Keratinocyte (primary cell): Measurements from ENCODE around the gene CHTOP. TPM values are rescaled to one million over a fixed set of nuclear protein-coding genes. Genes with fewer than 3 reads are reported as not detected.

Experiments
- DNase-seq: peaks from one replicate; pipeline ENCODE4 v3.0.0-alpha.2; 2011; ENCODE audit warnings: low read depth, missing footprints, low spot score
- FAIRE-seq: peaks from 2 replicates; lab custom pipeline; 2011; peaks lifted over from hg19 to GRCh38; lab: Jason Lieb, UNC
- H2AFZ ChIP-seq: 2 replicates; pipeline ENCODE4 v1.6.0; 2012; ENCODE audit warnings: low read length, control low read depth, inconsistent platforms; ENCODE audit not compliant: control insufficient read depth
- H3K27ac ChIP-seq: 2 replicates; pipeline ENCODE4 v1.5.1; 2011; ENCODE audit warnings: low read length; ENCODE audit not compliant: control insufficient read depth, insufficient read depth
- H3K27me3 ChIP-seq: 3 replicates; pipeline ENCODE4 v1.6.0; 2011; ENCODE audit warnings: low read length; ENCODE audit not compliant: control insufficient read depth, insufficient read depth; ENCODE audit errors: extremely low read depth
- H3K36me3 ChIP-seq, 2 experiments: 2 replicates in 1 of 2; 3 replicates in 1 of 2; pipeline ENCODE4 v1.5.1; 2011; ENCODE audit warnings: low read length in 2 of 2, mild to moderate bottlenecking in 1 of 2; ENCODE audit not compliant: control insufficient read depth in 2 of 2, insufficient read depth in 2 of 2; ENCODE audit errors: extremely low read depth in 1 of 2
- H3K4me1 ChIP-seq: 3 replicates; pipeline ENCODE4 v1.5.1; 2011; ENCODE audit warnings: low read length; ENCODE audit not compliant: control insufficient read depth, insufficient read depth; ENCODE audit errors: extremely low read depth
- H3K4me2 ChIP-seq: 3 replicates; pipeline ENCODE4 v1.6.0; 2011; ENCODE audit warnings: low read depth, low read length; ENCODE audit not compliant: control insufficient read depth, insufficient read depth; ENCODE audit errors: extremely low read depth
- H3K4me3 ChIP-seq, 3 experiments: fragments of 200-600 bp in 1 of 3; sonication (generic) in 1 of 3; 2 replicates in 2 of 3; 3 replicates in 1 of 3; pipeline ENCODE4 v1.5.1; 2011 to 2016; ENCODE audit warnings: low read length in 3 of 3, mild to moderate bottlenecking in 3 of 3, control low read depth in 2 of 3, inconsistent platforms in 1 of 3, low read depth in 1 of 3, mixed read lengths in 1 of 3, mixed run types in 1 of 3, moderate library complexity in 1 of 3; ENCODE audit not compliant: control insufficient read depth in 2 of 3, insufficient read depth in 2 of 3; ENCODE audit errors: extremely low read depth in 1 of 3
- H3K79me2 ChIP-seq: 2 replicates; pipeline ENCODE4 v1.6.0; 2012; ENCODE audit warnings: low read length; ENCODE audit not compliant: control insufficient read depth, insufficient read depth
- H3K9ac ChIP-seq: 3 replicates; pipeline ENCODE4 v1.6.0; 2011; ENCODE audit warnings: low read length; ENCODE audit not compliant: control insufficient read depth, insufficient read depth; ENCODE audit errors: extremely low read depth
- H3K9me1 ChIP-seq: 3 replicates; pipeline ENCODE4 v1.6.0; 2011; ENCODE audit warnings: low read length; ENCODE audit not compliant: control insufficient read depth, insufficient read depth; ENCODE audit errors: extremely low read depth
- H3K9me3 ChIP-seq: 2 replicates; pipeline ENCODE4 v1.5.1; 2012; ENCODE audit warnings: low read depth, low read length; ENCODE audit not compliant: control insufficient read depth
- H4K20me1 ChIP-seq: 3 replicates; pipeline ENCODE4 v1.6.0; 2011; ENCODE audit warnings: low read length; ENCODE audit not compliant: control insufficient read depth, insufficient read depth; ENCODE audit errors: extremely low read depth
- EZH2 ChIP-seq: IDR thresholded peaks from one replicate; pipeline ENCODE4 v1.6.1; 2012; ENCODE audit warnings: inconsistent platforms, mild to moderate bottlenecking, low read length, moderate library complexity
- dilution Hi-C: fragments of 300-500 bp; cut with MboI; formaldehyde crosslinking; loops from one replicate; pipeline ENCODE4 v1.7.0; 2020; ENCODE audit warnings: low sequenced_read_pairs; ENCODE audit not compliant: extremely low pct_ligation_motif_present
- polyA plus RNA-seq, 5 experiments: library from polyadenylated mRNA; depleted of rRNA in 3 of 5; stranded (reverse) in 3 of 5; stranded (forward) in 1 of 5; unstranded in 1 of 5; fragments of >200 nt; gene quantifications; 1 replicate in 1 of 5; 2 replicates in 3 of 5; 3 replicates in 1 of 5; pipeline versions ENCODE4 v1.2.1 to v1.2.3, GENCODE V29; 2011 to 2012; ENCODE audit warnings: missing spikeins in 2 of 5, low read depth in 1 of 5, low replicate concordance in 1 of 5
- TF ChIP-seq, protein P1 (sequence below), 3 experiments: IDR thresholded peaks in 1 of 3; conservative IDR thresholded peaks in 1 of 3; optimal IDR thresholded peaks in 1 of 3; 2 replicates in 2 of 3; 3 replicates in 1 of 3; pipeline versions ENCODE3 to v1.5.1; 2011; ENCODE audit warnings: low read length in 3 of 3, mild to moderate bottlenecking in 3 of 3, moderate library complexity in 2 of 3, control low read depth in 1 of 3, inconsistent platforms in 1 of 3; ENCODE audit not compliant: insufficient read depth in 2 of 3; ENCODE audit errors: extremely low read depth in 1 of 3

CHTOP gene
- polyA plus RNA-seq, 1 donor (not counting 4 experiments of a cell fraction or from before 2014, with no cell fraction given): 68.6 TPM

DNA sequence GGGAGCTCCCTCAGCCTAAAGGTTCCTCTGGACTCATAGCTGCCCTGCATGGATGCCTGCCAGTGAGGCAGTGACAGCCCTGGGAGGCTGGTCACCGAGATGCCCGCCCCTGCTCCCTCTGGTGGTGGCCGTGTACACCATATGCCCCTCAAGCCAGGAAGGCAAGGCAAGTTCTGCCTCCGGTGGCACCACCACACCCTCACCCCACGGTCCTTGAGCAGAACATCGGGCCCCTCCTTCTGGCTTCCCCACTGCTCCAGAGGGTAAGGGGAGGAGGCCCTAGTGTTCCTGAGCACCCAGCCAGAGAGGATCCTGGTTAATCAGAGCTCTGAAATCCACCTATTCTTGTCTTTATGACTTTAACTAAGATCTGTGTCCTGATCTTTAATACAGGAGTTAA is 16.2 kb upstream of the CHTOP start:
- DNase-seq (no peak), FAIRE-seq (peak; percentile 65)
- H3K36me3 ChIP-seq: peaks cover 9 to 32% of the 10 kb centered on the region in 2 experiments
- dilution Hi-C loops: no loop called here
- H3K4me3 ChIP-seq: no peak overlapping the region
- no peaks in the 10 kb centered on the region for H3K27me3 ChIP-seq
- no peaks in the 10 kb centered on the region for H4K20me1 ChIP-seq
- H2AFZ ChIP-seq: no peak overlapping the region
- peaks cover 33% of the 10 kb centered on the region for H3K79me2 ChIP-seq
- H3K9me1 ChIP-seq: no peaks in the 10 kb centered on the region
- H3K4me2 ChIP-seq: peak overlapping the region; percentile 86
- TF ChIP-seq, protein P1, sequence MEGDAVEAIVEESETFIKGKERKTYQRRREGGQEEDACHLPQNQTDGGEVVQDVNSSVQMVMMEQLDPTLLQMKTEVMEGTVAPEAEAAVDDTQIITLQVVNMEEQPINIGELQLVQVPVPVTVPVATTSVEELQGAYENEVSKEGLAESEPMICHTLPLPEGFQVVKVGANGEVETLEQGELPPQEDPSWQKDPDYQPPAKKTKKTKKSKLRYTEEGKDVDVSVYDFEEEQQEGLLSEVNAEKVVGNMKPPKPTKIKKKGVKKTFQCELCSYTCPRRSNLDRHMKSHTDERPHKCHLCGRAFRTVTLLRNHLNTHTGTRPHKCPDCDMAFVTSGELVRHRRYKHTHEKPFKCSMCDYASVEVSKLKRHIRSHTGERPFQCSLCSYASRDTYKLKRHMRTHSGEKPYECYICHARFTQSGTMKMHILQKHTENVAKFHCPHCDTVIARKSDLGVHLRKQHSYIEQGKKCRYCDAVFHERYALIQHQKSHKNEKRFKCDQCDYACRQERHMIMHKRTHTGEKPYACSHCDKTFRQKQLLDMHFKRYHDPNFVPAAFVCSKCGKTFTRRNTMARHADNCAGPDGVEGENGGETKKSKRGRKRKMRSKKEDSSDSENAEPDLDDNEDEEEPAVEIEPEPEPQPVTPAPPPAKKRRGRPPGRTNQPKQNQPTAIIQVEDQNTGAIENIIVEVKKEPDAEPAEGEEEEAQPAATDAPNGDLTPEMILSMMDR (optimal IDR thresholded peaks at IDR 0.05 in 1 of 3, IDR thresholded peaks at IDR 0.05 in 1 of 3, conservative IDR thresholded peaks at IDR 0.05 in 1 of 3; ENCODE audit: extremely low read depth in 1 of 3, insufficient read depth in 2 of 3, low read length in 3 of 3): peak in 2 of 3 experiments; percentile 73 to 80
- TF ChIP-seq EZH2: no peak
- peaks cover 33% of the 10 kb centered on the region for H3K4me1 ChIP-seq
- H3K9ac ChIP-seq: peak overlapping the region; percentile 99
- no peaks in the 10 kb centered on the region for H3K9me3 ChIP-seq
- peak overlapping the region; percentile 99 for H3K27ac ChIP-seq

DNA sequence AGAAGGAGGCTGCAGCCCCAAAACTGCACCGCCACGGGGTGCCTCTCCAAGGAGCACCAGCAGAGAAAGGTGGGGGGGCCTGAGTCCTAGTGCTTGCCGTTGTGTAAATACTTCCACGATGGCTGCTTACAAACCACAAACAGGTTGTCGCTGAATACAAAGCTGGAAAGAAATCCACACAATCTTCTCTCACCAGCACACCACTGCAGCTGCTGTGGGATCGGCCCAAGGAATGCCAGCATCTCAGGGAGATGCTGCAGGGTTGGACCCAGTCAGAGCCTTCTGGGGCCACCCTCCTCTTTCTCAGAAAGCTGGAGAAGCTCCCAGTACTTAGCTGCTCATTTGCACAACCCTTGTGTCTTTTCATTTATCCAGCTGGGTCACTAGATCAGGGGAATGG is 14.7 kb upstream of the CHTOP start:
- DNase-seq (no peak), FAIRE-seq (no peak)
- H3K27ac ChIP-seq: no peak overlapping the region
- dilution Hi-C loops: no loop called here
- peaks cover 20% of the 10 kb centered on the region for H3K79me2 ChIP-seq
- no peak overlapping the region for H2AFZ ChIP-seq
- no peaks in the 10 kb centered on the region for H3K9me1 ChIP-seq
- no peak overlapping the region for H3K4me2 ChIP-seq
- no peaks in the 10 kb centered on the region for H4K20me1 ChIP-seq
- H3K27me3 ChIP-seq: no peaks in the 10 kb centered on the region
- TF ChIP-seq EZH2: no peak
- TF ChIP-seq, protein P1 (optimal IDR thresholded peaks at IDR 0.05 in 1 of 3, IDR thresholded peaks at IDR 0.05 in 1 of 3, conservative IDR thresholded peaks at IDR 0.05 in 1 of 3; ENCODE audit: extremely low read depth in 1 of 3, insufficient read depth in 2 of 3, low read length in 3 of 3): no peak
- no peak overlapping the region for H3K4me3 ChIP-seq
- H3K9ac ChIP-seq: no peak overlapping the region
- peaks cover 23% of the 10 kb centered on the region for H3K4me1 ChIP-seq
- H3K9me3 ChIP-seq: no peaks in the 10 kb centered on the region
- H3K36me3 ChIP-seq: peaks cover 14 to 30% of the 10 kb centered on the region in 2 experiments
